Measurements from ENCODE around the gene CTDP1.

CTDP1 gene

DNA sequence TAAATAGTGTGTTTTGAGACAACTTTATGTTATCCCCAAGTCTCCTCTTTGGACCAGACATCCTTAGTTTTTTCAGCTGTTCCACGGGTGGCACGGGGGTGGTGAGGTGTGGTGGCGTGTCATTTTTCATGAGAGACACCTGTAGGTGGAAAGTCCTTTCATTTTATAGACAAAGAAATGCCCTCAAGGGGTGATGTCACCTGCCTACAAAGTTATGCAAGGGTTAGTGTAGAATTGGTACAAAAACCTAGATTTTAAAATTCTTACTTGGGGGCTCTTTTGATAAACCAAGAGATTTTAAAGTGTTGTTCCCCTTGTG lies 15.3 kb downstream of the CTDP1 start:
- no CpG with 5 or more reads among the region's 3 CpGs for WGBS (ENCODE audit: insufficient coverage)
- Histone ChIP-seq H3K9me3 (ENCODE audit: control extremely low read depth in 1 of 5, control insufficient read depth in 4 of 5, insufficient read depth in 2 of 5, low read depth in 1 of 5, low read length in 4 of 5) (peaks cover 0 to under 1% (median 0%) of the 10 kb centered on the region in 5 experiments), H3K4me1 (ENCODE audit: control extremely low read depth in 1 of 4, control insufficient read depth in 4 of 4, insufficient read depth in 4 of 4, low read length in 3 of 4) (no peaks in the 10 kb centered on the region), H3K36me3 (ENCODE audit: control insufficient read depth in 4 of 4, insufficient read depth in 4 of 4, low read length in 3 of 4) (peaks cover 11 to 47% (median 44%) of the 10 kb centered on the region in 4 experiments), H3K4me3 (ENCODE audit: control insufficient read depth in 1 of 7, extremely low read depth in 1 of 7, insufficient read depth in 4 of 7, low read depth in 2 of 7, low read length in 6 of 7) (no peak overlapping the region), H3K27ac (ENCODE audit: insufficient read depth in 1 of 2, low read depth in 1 of 2, low read length in 2 of 2, poor library complexity in 1 of 2, severe bottlenecking in 2 of 2) (no peak overlapping the region), H3K27me3 (replicated peaks in 2 of 5; ENCODE audit: control insufficient read depth in 4 of 5, insufficient read depth in 5 of 5, low read length in 4 of 5) (no peaks in the 10 kb centered on the region)
- no peak for DNase-seq
- ChIA-PET POLR2A (no interaction called here), CTCF (no interaction called here)

DNA sequence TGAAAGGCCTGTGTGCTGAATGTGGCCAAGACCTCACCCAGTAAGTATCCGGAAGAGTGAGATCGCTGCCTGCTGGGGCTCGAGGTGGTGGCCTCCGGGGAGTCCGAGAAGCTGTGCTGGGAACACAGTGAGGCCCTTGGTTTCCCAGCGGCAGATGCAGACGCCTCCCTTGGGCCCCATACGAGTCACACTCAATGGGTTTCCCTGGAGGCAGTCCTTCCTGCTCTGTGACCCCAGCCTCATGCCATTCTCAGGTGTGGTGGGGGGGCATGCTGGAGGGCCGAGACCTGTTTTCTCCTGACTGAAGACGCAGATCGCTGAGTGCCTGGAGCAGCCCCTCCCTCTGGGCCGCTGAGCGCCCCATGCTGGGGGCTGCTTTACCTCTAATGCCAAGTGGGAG lies 15.7 kb downstream of the CTDP1 start:
- POLR2A ChIA-PET, result no interaction called here
- CTCF ChIA-PET, result no interaction called here
- WGBS (ENCODE audit: insufficient coverage), result 89% methylated on average over 9 of the region's 13 CpGs

DNA sequence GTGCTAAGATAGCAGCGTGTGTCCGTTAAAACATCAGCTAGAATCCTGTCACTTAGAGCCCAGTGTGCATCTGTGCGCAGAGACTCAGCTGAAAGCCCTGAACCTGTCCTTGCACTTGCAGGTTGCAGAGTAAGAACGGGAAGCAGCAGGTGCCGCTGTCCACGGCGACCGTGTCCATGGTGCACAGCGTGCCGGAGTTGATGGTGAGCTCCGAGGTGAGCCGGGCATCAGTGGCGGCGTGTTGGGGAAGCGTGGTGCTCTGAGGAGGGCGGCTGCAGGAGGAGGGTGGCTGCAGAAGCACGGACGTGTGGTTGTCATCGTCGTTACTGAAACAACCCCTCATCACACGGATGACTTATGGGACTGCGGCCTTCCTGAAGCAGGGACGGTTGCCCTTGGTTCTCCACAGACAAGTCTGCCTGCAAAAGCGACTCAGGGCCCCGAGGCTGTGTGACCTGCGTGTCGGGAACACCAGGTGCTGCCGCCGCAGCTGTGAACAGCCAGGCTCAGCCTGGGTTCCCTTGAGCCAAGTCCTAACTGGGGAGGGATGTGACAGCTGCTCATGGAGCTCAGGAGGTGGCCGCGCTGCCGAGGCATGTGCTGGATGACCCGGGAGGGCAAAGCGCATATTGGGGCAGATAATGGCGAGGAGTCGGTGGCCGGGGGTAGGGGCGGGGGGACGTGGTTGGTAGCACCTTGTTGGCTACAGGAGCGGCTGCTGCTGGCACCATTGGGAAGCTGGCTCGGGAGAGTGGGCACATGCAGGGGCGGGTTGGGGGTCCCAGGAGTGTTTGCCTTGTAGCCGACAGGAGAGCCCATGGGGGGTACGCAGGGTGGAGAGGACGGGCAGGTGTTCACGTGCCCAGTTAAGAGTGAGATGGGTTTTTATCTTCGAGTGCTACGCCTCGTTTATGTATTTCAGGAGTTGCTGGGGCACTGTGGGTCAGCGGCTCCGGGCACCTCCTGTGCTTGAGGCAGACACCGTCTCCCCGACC lies 16.6 kb downstream of the CTDP1 start:
- Histone ChIP-seq H3K4me1 (ENCODE audit: control extremely low read depth in 1 of 4, control insufficient read depth in 4 of 4, insufficient read depth in 4 of 4, low read length in 3 of 4) (no peaks in the 10 kb centered on the region), H3K27me3 (replicated peaks in 2 of 5; ENCODE audit: control insufficient read depth in 4 of 5, insufficient read depth in 5 of 5, low read length in 4 of 5) (no peaks in the 10 kb centered on the region), H3K4me3 (ENCODE audit: control insufficient read depth in 1 of 7, extremely low read depth in 1 of 7, insufficient read depth in 4 of 7, low read depth in 2 of 7, low read length in 6 of 7) (no peak overlapping the region), H3K36me3 (ENCODE audit: control insufficient read depth in 4 of 4, insufficient read depth in 4 of 4, low read length in 3 of 4) (peaks cover 16 to 58% (median 55%) of the 10 kb centered on the region in 4 experiments), H3K9me3 (ENCODE audit: control extremely low read depth in 1 of 5, control insufficient read depth in 4 of 5, insufficient read depth in 2 of 5, low read depth in 1 of 5, low read length in 4 of 5) (peaks cover 0 to 8% (median 0%) of the 10 kb centered on the region in 5 experiments), H3K27ac (ENCODE audit: insufficient read depth in 1 of 2, low read depth in 1 of 2, low read length in 2 of 2, poor library complexity in 1 of 2, severe bottlenecking in 2 of 2) (no peak overlapping the region)
- ChIA-PET POLR2A (no interaction called here), CTCF (no interaction called here)
- 98% methylated on average over 45 of the region's 53 CpGs for WGBS (ENCODE audit: insufficient coverage)
- DNase-seq, result no peak

More for the DNA sequence above, 15.7 kb downstream of the CTDP1 start:
- H3K36me3 ChIP-seq (ENCODE audit: control insufficient read depth in 4 of 4, insufficient read depth in 4 of 4, low read length in 3 of 4), result peaks cover 14 to 51% (median 48%) of the 10 kb centered on the region in 4 experiments
- H3K4me1 ChIP-seq (ENCODE audit: control extremely low read depth in 1 of 4, control insufficient read depth in 4 of 4, insufficient read depth in 4 of 4, low read length in 3 of 4), result no peaks in the 10 kb centered on the region
- DNase-seq, result no peak
- no peaks in the 10 kb centered on the region for H3K27me3 ChIP-seq (replicated peaks in 2 of 5; ENCODE audit: control insufficient read depth in 4 of 5, insufficient read depth in 5 of 5, low read length in 4 of 5)
- H3K9me3 ChIP-seq (ENCODE audit: control extremely low read depth in 1 of 5, control insufficient read depth in 4 of 5, insufficient read depth in 2 of 5, low read depth in 1 of 5, low read length in 4 of 5), result peaks cover 0 to 5% (median 0%) of the 10 kb centered on the region in 5 experiments
- H3K4me3 ChIP-seq (ENCODE audit: control insufficient read depth in 1 of 7, extremely low read depth in 1 of 7, insufficient read depth in 4 of 7, low read depth in 2 of 7, low read length in 6 of 7), result no peak overlapping the region
- H3K27ac ChIP-seq (ENCODE audit: insufficient read depth in 1 of 2, low read depth in 1 of 2, low read length in 2 of 2, poor library complexity in 1 of 2, severe bottlenecking in 2 of 2), result no peak overlapping the region

DNA sequence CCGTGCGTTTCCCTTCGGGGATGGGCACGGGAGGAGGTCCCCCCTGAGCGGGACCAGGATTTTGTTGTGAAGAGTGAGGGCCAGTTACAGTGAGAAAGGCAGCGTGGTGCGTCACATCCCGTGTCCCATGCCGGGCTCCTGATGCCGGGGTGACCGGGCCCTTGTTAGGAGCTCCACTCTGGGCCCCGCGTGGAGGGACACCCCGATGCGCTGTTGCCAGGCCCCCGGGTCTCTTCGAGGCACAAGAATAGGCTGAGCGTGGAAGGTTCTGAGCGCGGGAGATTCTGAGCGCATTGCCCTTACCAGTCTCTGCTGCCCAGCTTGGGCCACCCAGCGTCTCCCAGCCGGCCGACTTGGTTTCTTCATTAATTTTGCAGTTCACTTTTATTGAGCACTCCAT lies 17.6 kb downstream of the CTDP1 start:
- no peak overlapping the region for H3K4me3 ChIP-seq (ENCODE audit: control insufficient read depth in 1 of 7, extremely low read depth in 1 of 7, insufficient read depth in 4 of 7, low read depth in 2 of 7, low read length in 6 of 7)
- WGBS (ENCODE audit: insufficient coverage), result 95% methylated on average over 19 of the region's 24 CpGs
- no peak overlapping the region for H3K27ac ChIP-seq (ENCODE audit: insufficient read depth in 1 of 2, low read depth in 1 of 2, low read length in 2 of 2, poor library complexity in 1 of 2, severe bottlenecking in 2 of 2)
- DNase-seq, result no peak
- H3K9me3 ChIP-seq (ENCODE audit: control extremely low read depth in 1 of 5, control insufficient read depth in 4 of 5, insufficient read depth in 2 of 5, low read depth in 1 of 5, low read length in 4 of 5), result peaks cover 0 to 8% (median 0%) of the 10 kb centered on the region in 5 experiments
- H3K36me3 ChIP-seq (ENCODE audit: control insufficient read depth in 4 of 4, insufficient read depth in 4 of 4, low read length in 3 of 4), result peaks cover 20 to 63% (median 59%) of the 10 kb centered on the region in 4 experiments
- no peaks in the 10 kb centered on the region for H3K4me1 ChIP-seq (ENCODE audit: control extremely low read depth in 1 of 4, control insufficient read depth in 4 of 4, insufficient read depth in 4 of 4, low read length in 3 of 4)
- no peaks in the 10 kb centered on the region for H3K27me3 ChIP-seq (replicated peaks in 2 of 5; ENCODE audit: control insufficient read depth in 4 of 5, insufficient read depth in 5 of 5, low read length in 4 of 5)
- ChIA-PET POLR2A (no interaction called here), CTCF (interaction anchor here (0.7 kb wide), 1 partner anchor 317 kb away, joined by 3 read pairs; no protein-coding TSS in a partner anchor)

DNA sequence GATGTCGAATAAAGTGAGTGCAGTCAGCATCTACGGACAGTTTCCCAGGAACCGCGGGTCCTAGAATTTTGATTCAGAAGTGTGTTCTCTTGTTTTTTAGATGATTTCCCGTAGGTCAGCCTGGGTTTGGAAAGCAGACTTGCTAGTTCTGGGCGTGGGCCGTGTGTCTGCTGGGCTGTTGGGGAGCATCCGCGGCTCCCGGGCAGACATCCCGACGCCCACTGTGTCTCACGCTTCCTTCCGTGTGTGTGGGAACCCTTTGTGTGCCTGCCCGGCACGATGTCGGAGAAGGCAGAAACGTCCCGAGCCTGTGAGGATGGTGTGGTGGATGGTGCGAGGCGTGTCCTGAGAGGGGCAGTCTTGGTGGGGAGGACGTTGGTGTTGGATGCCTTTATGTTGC lies 18.4 kb downstream of the CTDP1 start:
- CTCF ChIA-PET, result interaction anchor here (0.7 kb wide), 1 partner anchor 318 kb away, joined by 3 read pairs; no protein-coding TSS in a partner anchor
- Histone ChIP-seq H3K4me3 (ENCODE audit: control insufficient read depth in 1 of 7, extremely low read depth in 1 of 7, insufficient read depth in 4 of 7, low read depth in 2 of 7, low read length in 6 of 7) (no peak overlapping the region), H3K27ac (ENCODE audit: insufficient read depth in 1 of 2, low read depth in 1 of 2, low read length in 2 of 2, poor library complexity in 1 of 2, severe bottlenecking in 2 of 2) (no peak overlapping the region), H3K9me3 (ENCODE audit: control extremely low read depth in 1 of 5, control insufficient read depth in 4 of 5, insufficient read depth in 2 of 5, low read depth in 1 of 5, low read length in 4 of 5) (peaks cover 0 to 8% (median 0%) of the 10 kb centered on the region in 5 experiments), H3K4me1 (ENCODE audit: control extremely low read depth in 1 of 4, control insufficient read depth in 4 of 4, insufficient read depth in 4 of 4, low read length in 3 of 4) (no peaks in the 10 kb centered on the region), H3K36me3 (ENCODE audit: control insufficient read depth in 4 of 4, insufficient read depth in 4 of 4, low read length in 3 of 4) (peaks cover 20 to 66% (median 60%) of the 10 kb centered on the region in 4 experiments), H3K27me3 (replicated peaks in 2 of 5; ENCODE audit: control insufficient read depth in 4 of 5, insufficient read depth in 5 of 5, low read length in 4 of 5) (no peaks in the 10 kb centered on the region)
- POLR2A ChIA-PET, result no interaction called here
- WGBS (ENCODE audit: insufficient coverage), result 100% methylated on average over 19 of the region's 22 CpGs
- DNase-seq, result no peak

DNA sequence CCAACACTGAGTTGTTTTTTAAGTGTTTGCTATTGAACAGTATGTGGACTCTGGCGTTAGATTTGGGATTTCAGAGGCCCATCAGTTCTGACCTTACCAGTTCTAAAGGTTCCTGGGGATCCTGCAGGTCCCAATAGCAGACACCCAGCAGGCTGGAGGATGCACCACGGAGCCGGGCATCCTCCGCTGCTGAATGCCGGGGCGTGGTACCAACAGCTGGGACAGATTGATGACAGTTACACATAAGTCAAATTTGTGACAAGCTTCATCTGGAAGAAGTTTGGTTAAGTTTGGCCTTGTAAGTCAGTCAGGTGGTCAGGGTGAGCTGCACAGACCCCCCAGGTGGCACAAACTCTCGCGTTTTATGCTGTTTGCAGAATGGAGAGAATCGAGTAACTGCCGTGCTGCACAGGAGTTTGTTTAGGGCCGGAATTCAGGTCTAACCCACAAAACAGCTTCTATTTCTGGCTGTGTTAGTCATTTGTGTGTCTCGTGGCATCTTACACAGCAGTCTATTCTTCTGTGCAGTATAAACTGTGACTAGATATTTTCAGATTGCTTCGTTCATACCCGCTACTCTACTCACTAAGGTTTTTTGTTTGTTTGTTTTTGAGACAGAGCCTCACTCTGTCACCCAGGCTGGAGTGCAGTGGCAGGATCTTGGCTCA lies 19.2 kb downstream of the CTDP1 start:
- H3K27ac ChIP-seq (ENCODE audit: insufficient read depth in 1 of 2, low read depth in 1 of 2, low read length in 2 of 2, poor library complexity in 1 of 2, severe bottlenecking in 2 of 2), result no peak overlapping the region
- H3K27me3 ChIP-seq (replicated peaks in 2 of 5; ENCODE audit: control insufficient read depth in 4 of 5, insufficient read depth in 5 of 5, low read length in 4 of 5), result no peaks in the 10 kb centered on the region
- 100% methylated on average over 11 of the region's 14 CpGs for WGBS (ENCODE audit: insufficient coverage)
- peaks cover 20 to 69% (median 65%) of the 10 kb centered on the region in 4 experiments for H3K36me3 ChIP-seq (ENCODE audit: control insufficient read depth in 4 of 4, insufficient read depth in 4 of 4, low read length in 3 of 4)
- H3K4me3 ChIP-seq (ENCODE audit: control insufficient read depth in 1 of 7, extremely low read depth in 1 of 7, insufficient read depth in 4 of 7, low read depth in 2 of 7, low read length in 6 of 7), result no peak overlapping the region
- ChIA-PET POLR2A (no interaction called here), CTCF (no interaction called here)
- no peak for DNase-seq
- H3K4me1 ChIP-seq (ENCODE audit: control extremely low read depth in 1 of 4, control insufficient read depth in 4 of 4, insufficient read depth in 4 of 4, low read length in 3 of 4), result no peaks in the 10 kb centered on the region
- peaks cover 0 to 8% (median 0%) of the 10 kb centered on the region in 5 experiments for H3K9me3 ChIP-seq (ENCODE audit: control extremely low read depth in 1 of 5, control insufficient read depth in 4 of 5, insufficient read depth in 2 of 5, low read depth in 1 of 5, low read length in 4 of 5)

DNA sequence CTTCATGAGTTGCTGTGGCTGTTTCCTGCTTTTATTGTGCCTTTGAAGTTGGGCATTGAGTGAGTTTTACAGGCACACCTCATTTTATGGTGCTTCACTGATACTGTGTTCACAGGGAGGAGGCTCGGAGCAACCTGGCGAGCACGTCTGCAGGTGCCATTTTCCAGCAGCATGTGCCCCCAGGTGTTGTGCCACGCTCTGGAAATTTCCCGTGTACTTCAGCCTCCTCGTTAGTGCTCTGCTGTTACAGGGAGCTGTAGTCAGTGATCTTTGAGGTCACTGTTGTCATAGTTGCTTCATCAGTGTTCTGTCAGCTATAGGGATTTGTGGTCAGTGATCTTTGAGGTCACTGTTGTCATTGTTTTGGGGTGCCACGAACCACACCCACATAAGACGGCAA lies 20.1 kb downstream of the CTDP1 start:
- Histone ChIP-seq H3K36me3 (ENCODE audit: control insufficient read depth in 4 of 4, insufficient read depth in 4 of 4, low read length in 3 of 4) (peaks cover 20 to 77% (median 71%) of the 10 kb centered on the region in 4 experiments), H3K9me3 (ENCODE audit: control extremely low read depth in 1 of 5, control insufficient read depth in 4 of 5, insufficient read depth in 2 of 5, low read depth in 1 of 5, low read length in 4 of 5) (peaks cover 0 to 8% (median 0%) of the 10 kb centered on the region in 5 experiments), H3K27ac (ENCODE audit: insufficient read depth in 1 of 2, low read depth in 1 of 2, low read length in 2 of 2, poor library complexity in 1 of 2, severe bottlenecking in 2 of 2) (no peak overlapping the region), H3K4me3 (ENCODE audit: control insufficient read depth in 1 of 7, extremely low read depth in 1 of 7, insufficient read depth in 4 of 7, low read depth in 2 of 7, low read length in 6 of 7) (no peak overlapping the region), H3K4me1 (ENCODE audit: control extremely low read depth in 1 of 4, control insufficient read depth in 4 of 4, insufficient read depth in 4 of 4, low read length in 3 of 4) (no peaks in the 10 kb centered on the region), H3K27me3 (replicated peaks in 2 of 5; ENCODE audit: control insufficient read depth in 4 of 5, insufficient read depth in 5 of 5, low read length in 4 of 5) (no peaks in the 10 kb centered on the region)
- no peak for DNase-seq
- ChIA-PET POLR2A (no interaction called here), CTCF (interaction anchor here (1.3 kb wide), 1 partner anchor 319 kb away, joined by 3 read pairs; no protein-coding TSS in a partner anchor)
- 100% methylated on average over 6 of the region's 8 CpGs for WGBS (ENCODE audit: insufficient coverage)
